Measurements from ENCODE around the gene ERI2. TPM values are rescaled to one million over a fixed set of nuclear protein-coding genes. Genes with fewer than 3 reads are reported as not detected.

Gene ERI2
- total RNA-seq, 1 experiment from 2014 or later: 16.9 TPM

GRCh38 chr16:20851601-20852000 is 45.3 kb upstream of the ERI2 start:
- no peaks in the 10 kb centered on the region for H3K27me3 Mint-ChIP-seq (ENCODE audit: low read depth)
- TF ChIP-seq ELF4 (CRISPR knock-in tag; IDR thresholded peaks at IDR 0.05; ENCODE audit: low read depth): no peak
- TF ChIP-seq, protein P1, sequence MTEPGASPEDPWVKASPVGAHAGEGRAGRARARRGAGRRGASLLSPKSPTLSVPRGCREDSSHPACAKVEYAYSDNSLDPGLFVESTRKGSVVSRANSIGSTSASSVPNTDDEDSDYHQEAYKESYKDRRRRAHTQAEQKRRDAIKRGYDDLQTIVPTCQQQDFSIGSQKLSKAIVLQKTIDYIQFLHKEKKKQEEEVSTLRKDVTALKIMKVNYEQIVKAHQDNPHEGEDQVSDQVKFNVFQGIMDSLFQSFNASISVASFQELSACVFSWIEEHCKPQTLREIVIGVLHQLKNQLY (CRISPR knock-in tag; IDR thresholded peaks at IDR 0.05): no peak
- no peak for TF ChIP-seq USF2 (CRISPR knock-in tag; IDR thresholded peaks at IDR 0.05)
- no peak for TF ChIP-seq E2F4 (CRISPR knock-in tag; IDR thresholded peaks at IDR 0.05; ENCODE audit: borderline replicate concordance, low read depth)
- TF ChIP-seq CREM (CRISPR knock-in tag; IDR thresholded peaks at IDR 0.05): no peak
- TF ChIP-seq, protein P2, sequence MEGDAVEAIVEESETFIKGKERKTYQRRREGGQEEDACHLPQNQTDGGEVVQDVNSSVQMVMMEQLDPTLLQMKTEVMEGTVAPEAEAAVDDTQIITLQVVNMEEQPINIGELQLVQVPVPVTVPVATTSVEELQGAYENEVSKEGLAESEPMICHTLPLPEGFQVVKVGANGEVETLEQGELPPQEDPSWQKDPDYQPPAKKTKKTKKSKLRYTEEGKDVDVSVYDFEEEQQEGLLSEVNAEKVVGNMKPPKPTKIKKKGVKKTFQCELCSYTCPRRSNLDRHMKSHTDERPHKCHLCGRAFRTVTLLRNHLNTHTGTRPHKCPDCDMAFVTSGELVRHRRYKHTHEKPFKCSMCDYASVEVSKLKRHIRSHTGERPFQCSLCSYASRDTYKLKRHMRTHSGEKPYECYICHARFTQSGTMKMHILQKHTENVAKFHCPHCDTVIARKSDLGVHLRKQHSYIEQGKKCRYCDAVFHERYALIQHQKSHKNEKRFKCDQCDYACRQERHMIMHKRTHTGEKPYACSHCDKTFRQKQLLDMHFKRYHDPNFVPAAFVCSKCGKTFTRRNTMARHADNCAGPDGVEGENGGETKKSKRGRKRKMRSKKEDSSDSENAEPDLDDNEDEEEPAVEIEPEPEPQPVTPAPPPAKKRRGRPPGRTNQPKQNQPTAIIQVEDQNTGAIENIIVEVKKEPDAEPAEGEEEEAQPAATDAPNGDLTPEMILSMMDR (IDR thresholded peaks at IDR 0.05): no peak
- TF ChIP-seq TP53 (CRISPR knock-in tag; IDR thresholded peaks at IDR 0.05): no peak
- TF ChIP-seq E2F1 (CRISPR knock-in tag; IDR thresholded peaks at IDR 0.05): no peak
- TF ChIP-seq, protein P3, sequence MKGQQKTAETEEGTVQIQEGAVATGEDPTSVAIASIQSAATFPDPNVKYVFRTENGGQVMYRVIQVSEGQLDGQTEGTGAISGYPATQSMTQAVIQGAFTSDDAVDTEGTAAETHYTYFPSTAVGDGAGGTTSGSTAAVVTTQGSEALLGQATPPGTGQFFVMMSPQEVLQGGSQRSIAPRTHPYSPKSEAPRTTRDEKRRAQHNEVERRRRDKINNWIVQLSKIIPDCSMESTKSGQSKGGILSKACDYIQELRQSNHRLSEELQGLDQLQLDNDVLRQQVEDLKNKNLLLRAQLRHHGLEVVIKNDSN (CRISPR knock-in tag; IDR thresholded peaks at IDR 0.05): no peak
- no peak for TF ChIP-seq CBFB (CRISPR knock-in tag; IDR thresholded peaks at IDR 0.05; ENCODE audit: low read depth)
- no peak overlapping the region for H3K27ac Mint-ChIP-seq
- CTCF ChIA-PET: interaction anchor here (0.9 to 2.5 kb wide), 8 partner anchors 23 to 250 kb away, joined by 4 to 27 read pairs (median 8); no protein-coding TSS in a partner anchor
- no peaks in the 10 kb centered on the region for H3K36me3 Mint-ChIP-seq
- POLR2A ChIA-PET: interaction anchor here (0.6 kb wide), 1 partner anchor 22 kb away, joined by 3 read pairs; no protein-coding TSS in a partner anchor
- no peak overlapping the region for H3K4me3 Mint-ChIP-seq
- no peak for ATAC-seq
- H3K9me3 Mint-ChIP-seq: no peaks in the 10 kb centered on the region
- no peak for DNase-seq (ENCODE audit: low spot score)
- H3K4me1 Mint-ChIP-seq: peaks cover 7% of the 10 kb centered on the region

- POLR2A ChIA-PET: interaction anchor here (0.6 kb wide), 3 partner anchors 22 to 65 kb away, joined by 3 to 5 read pairs (median 3); partner anchors contain the start of genes ERI2 and REXO5
- ATAC-seq (no peak), DNase-seq (ENCODE audit: low spot score) (no peak)
- Mint-ChIP-seq H3K9me3 (no peaks in the 10 kb centered on the region), H3K27ac (no peak overlapping the region), H3K36me3 (no peaks in the 10 kb centered on the region), H3K4me1 (peaks cover 7% of the 10 kb centered on the region), H3K27me3 (ENCODE audit: low read depth) (no peaks in the 10 kb centered on the region), H3K4me3 (no peak overlapping the region)
- CTCF ChIA-PET: interaction anchor here (0.7 to 2.5 kb wide), 18 partner anchors 10 to 435 kb away, joined by 3 to 27 read pairs (median 4); partner anchors contain the start of genes DCUN1D3 and LYRM1
- TF ChIP-seq EMX1 (CRISPR knock-in tag; IDR thresholded peaks at IDR 0.05): no peak
- no peak for TF ChIP-seq RORB (CRISPR knock-in tag; IDR thresholded peaks at IDR 0.05)
- TF ChIP-seq, protein P4, sequence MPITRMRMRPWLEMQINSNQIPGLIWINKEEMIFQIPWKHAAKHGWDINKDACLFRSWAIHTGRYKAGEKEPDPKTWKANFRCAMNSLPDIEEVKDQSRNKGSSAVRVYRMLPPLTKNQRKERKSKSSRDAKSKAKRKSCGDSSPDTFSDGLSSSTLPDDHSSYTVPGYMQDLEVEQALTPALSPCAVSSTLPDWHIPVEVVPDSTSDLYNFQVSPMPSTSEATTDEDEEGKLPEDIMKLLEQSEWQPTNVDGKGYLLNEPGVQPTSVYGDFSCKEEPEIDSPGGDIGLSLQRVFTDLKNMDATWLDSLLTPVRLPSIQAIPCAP (CRISPR knock-in tag; IDR thresholded peaks at IDR 0.05): no peak
- TF ChIP-seq ZMAT4 (CRISPR knock-in tag; IDR thresholded peaks at IDR 0.05): no peak
- TF ChIP-seq SMAD4 (CRISPR knock-in tag; IDR thresholded peaks at IDR 0.05): no peak
- TF ChIP-seq, protein P1 (CRISPR knock-in tag; IDR thresholded peaks at IDR 0.05): no peak
- TF ChIP-seq ZNF416 (CRISPR knock-in tag; IDR thresholded peaks at IDR 0.05): no peak
- TF ChIP-seq, protein P5, sequence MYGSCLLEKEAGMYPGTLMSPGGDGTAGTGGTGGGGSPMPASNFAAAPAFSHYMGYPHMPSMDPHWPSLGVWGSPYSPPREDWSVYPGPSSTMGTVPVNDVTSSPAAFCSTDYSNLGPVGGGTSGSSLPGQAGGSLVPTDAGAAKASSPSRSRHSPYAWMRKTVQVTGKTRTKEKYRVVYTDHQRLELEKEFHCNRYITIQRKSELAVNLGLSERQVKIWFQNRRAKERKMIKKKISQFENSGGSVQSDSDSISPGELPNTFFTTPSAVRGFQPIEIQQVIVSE (CRISPR knock-in tag; IDR thresholded peaks at IDR 0.05; ENCODE audit: borderline replicate concordance): no peak
- TF ChIP-seq, protein P6, sequence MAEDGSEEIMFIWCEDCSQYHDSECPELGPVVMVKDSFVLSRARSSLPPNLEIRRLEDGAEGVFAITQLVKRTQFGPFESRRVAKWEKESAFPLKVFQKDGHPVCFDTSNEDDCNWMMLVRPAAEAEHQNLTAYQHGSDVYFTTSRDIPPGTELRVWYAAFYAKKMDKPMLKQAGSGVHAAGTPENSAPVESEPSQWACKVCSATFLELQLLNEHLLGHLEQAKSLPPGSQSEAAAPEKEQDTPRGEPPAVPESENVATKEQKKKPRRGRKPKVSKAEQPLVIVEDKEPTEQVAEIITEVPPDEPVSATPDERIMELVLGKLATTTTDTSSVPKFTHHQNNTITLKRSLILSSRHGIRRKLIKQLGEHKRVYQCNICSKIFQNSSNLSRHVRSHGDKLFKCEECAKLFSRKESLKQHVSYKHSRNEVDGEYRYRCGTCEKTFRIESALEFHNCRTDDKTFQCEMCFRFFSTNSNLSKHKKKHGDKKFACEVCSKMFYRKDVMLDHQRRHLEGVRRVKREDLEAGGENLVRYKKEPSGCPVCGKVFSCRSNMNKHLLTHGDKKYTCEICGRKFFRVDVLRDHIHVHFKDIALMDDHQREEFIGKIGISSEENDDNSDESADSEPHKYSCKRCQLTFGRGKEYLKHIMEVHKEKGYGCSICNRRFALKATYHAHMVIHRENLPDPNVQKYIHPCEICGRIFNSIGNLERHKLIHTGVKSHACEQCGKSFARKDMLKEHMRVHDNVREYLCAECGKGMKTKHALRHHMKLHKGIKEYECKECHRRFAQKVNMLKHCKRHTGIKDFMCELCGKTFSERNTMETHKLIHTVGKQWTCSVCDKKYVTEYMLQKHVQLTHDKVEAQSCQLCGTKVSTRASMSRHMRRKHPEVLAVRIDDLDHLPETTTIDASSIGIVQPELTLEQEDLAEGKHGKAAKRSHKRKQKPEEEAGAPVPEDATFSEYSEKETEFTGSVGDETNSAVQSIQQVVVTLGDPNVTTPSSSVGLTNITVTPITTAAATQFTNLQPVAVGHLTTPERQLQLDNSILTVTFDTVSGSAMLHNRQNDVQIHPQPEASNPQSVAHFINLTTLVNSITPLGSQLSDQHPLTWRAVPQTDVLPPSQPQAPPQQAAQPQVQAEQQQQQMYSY (CRISPR knock-in tag; IDR thresholded peaks at IDR 0.05): no peak
Measured at GRCh38 chr16:20850981-20851380, 44.7 kb upstream of the ERI2 start.

Measured in WTC11 (cell line).